Measurements from ENCODE around the gene SOCS3. TPM values are rescaled to one million over a fixed set of nuclear protein-coding genes. Genes with fewer than 3 reads are reported as not detected.
A peak's percentile ranks its signal among the peaks of the same experiment; 100 is the strongest.

Gene SOCS3
- polyA plus RNA-seq, 1 experiment = 15.3 TPM

DNA sequence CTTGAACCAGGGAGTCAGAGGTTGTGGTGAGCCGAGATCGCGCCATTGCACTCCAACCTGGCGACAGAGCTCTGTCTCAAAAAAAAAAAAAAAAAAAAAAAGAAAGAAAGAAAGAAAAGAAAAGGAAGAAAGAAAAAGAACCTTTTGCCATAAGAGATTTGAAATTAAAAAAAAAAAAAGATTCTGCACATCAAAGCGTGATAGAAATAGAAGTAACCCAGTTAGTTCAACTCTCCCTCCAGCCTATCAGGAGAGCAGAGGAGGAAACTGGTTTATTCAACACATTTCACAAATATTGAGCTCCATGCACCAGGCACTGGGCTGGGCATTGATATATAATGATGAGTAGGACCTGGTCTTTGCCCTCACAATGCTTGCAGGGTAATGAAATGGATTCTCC is 2.4 kb upstream of the SOCS3 start:
- H3K27ac ChIP-seq (ENCODE audit: low read depth, low read length) = no peak overlapping the region
- no peaks in the 10 kb centered on the region for H3K27me3 ChIP-seq (ENCODE audit: control insufficient read depth, insufficient read depth, low read length)
- CTCF ChIA-PET = interaction anchor here (0.6 to 4.4 kb wide), 7 partner anchors 7 to 112 kb away, joined by 4 to 58 read pairs (median 8); no protein-coding TSS in a partner anchor
- H3K9me3 ChIP-seq (ENCODE audit: control insufficient read depth, insufficient read depth, low read length) = peaks cover 4% of the 10 kb centered on the region; the same call in 1 of the 2 replicates
- no peak overlapping the region for H3K4me3 ChIP-seq (ENCODE audit: low read depth, low read length)
- TF ChIP-seq, protein P1, sequence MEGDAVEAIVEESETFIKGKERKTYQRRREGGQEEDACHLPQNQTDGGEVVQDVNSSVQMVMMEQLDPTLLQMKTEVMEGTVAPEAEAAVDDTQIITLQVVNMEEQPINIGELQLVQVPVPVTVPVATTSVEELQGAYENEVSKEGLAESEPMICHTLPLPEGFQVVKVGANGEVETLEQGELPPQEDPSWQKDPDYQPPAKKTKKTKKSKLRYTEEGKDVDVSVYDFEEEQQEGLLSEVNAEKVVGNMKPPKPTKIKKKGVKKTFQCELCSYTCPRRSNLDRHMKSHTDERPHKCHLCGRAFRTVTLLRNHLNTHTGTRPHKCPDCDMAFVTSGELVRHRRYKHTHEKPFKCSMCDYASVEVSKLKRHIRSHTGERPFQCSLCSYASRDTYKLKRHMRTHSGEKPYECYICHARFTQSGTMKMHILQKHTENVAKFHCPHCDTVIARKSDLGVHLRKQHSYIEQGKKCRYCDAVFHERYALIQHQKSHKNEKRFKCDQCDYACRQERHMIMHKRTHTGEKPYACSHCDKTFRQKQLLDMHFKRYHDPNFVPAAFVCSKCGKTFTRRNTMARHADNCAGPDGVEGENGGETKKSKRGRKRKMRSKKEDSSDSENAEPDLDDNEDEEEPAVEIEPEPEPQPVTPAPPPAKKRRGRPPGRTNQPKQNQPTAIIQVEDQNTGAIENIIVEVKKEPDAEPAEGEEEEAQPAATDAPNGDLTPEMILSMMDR (IDR thresholded peaks at IDR 0.05; ENCODE audit: low read depth, low read length) = no peak
- POLR2A ChIA-PET = interaction anchor here (0.6 to 0.7 kb wide), 3 partner anchors 12 to 41 kb away, joined by 3 to 8 read pairs (median 5); no protein-coding TSS in a partner anchor
- no peak for DNase-seq (ENCODE audit: low read depth, low spot score)

DNA sequence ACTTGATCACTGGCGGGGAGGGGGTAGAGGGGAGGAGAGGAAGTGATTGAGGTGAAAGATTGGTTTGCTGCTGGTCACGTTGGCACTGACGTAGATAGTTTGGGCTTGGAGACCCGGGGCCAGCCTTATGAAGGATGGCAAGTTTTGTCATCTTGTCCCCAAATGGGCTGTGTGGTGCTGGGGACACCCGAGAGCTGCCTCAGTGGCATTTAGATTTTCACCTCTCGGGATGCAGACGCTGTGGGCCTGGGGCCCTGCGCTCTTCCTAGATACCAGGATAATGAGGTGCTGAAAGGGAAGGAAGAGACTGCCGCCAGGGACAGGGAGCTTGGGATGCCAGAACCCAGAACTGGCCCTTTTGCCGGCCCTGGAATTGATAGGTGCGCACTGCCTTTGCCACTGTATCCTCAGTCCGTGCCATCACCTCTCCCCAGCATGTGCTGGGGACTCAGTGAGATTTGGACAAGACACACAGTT is 1.4 kb upstream of the SOCS3 start:
- CTCF ChIA-PET = interaction anchor here (0.7 to 4.4 kb wide), 26 partner anchors 8 to 348 kb away, joined by 3 to 58 read pairs (median 6); partner anchors contain the start of gene PGS1
- H3K27ac ChIP-seq (ENCODE audit: low read depth, low read length) = no peak overlapping the region
- DNase-seq (ENCODE audit: low read depth, low spot score) = no peak
- TF ChIP-seq, protein P1 (IDR thresholded peaks at IDR 0.05; ENCODE audit: low read depth, low read length) = no peak
- POLR2A ChIA-PET = interaction anchor here (0.6 to 3.9 kb wide), 9 partner anchors 10 to 72 kb away, joined by 3 to 32 read pairs (median 11); no protein-coding TSS in a partner anchor
- no peak overlapping the region for H3K4me3 ChIP-seq (ENCODE audit: low read depth, low read length)
- no peaks in the 10 kb centered on the region for H3K27me3 ChIP-seq (ENCODE audit: control insufficient read depth, insufficient read depth, low read length)
- peaks cover 4% of the 10 kb centered on the region; the same call in 1 of the 2 replicates for H3K9me3 ChIP-seq (ENCODE audit: control insufficient read depth, insufficient read depth, low read length)

DNA sequence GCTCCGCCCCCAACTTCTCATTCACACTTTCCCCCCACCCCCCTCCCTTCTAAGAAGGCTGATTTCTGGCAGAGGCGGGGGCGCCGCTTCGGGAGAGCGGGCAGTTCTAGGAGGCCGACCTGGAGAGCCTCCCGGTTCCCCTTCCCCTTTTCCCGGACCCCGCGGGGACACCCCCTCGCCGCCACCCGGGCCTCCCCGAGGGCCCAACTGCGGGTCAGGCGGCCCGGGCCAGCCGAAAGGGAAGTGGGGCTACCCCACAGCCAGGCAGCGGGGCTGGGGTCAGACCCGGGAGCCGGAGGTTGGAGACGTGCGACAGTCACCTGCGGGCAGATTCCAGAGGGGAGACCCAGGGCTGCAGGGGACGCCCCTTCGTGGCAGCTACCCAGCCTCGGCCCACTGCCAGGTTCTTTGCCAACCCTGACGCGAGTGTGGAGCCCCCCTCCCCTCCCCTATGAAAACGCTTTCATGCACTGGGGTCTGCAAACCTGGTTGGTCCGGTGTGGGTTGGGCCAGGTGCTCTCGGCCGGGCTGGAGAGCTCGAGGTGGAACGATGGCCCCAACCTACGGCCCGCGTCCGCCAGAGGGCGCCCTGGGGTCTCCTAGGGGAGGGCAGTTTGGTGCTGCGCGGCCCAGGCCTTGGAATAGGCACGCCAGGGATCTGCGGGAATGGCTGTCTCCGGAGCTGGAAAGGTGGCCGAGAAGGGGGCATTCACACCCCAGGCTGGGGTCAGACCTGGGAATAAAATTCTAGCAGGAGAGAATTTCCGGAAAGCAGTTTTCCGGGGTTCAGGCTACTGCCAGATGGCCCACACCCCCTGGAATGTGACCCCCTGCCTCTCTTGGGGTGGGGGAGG is 721 bp upstream of the SOCS3 start:
- CTCF ChIA-PET = interaction anchor here (0.6 to 4.4 kb wide), 28 partner anchors 9 to 348 kb away, joined by 3 to 58 read pairs (median 5); partner anchors contain the start of genes PGS1 and TK1
- peaks cover 4% of the 10 kb centered on the region; the same call in 1 of the 2 replicates for H3K9me3 ChIP-seq (ENCODE audit: control insufficient read depth, insufficient read depth, low read length)
- peak overlapping the region; percentile 73 for H3K27ac ChIP-seq (ENCODE audit: low read depth, low read length)
- TF ChIP-seq, protein P1 (IDR thresholded peaks at IDR 0.05; ENCODE audit: low read depth, low read length) = peak; percentile 90
- DNase-seq (ENCODE audit: low read depth, low spot score) = peak; percentile 63
- POLR2A ChIA-PET = interaction anchor here (0.6 to 3.9 kb wide), 23 partner anchors 9 to 109 kb away, joined by 3 to 32 read pairs (median 4); no protein-coding TSS in a partner anchor
- H3K4me3 ChIP-seq (ENCODE audit: low read depth, low read length) = peak overlapping the region; percentile 59
- no peaks in the 10 kb centered on the region for H3K27me3 ChIP-seq (ENCODE audit: control insufficient read depth, insufficient read depth, low read length)

DNA sequence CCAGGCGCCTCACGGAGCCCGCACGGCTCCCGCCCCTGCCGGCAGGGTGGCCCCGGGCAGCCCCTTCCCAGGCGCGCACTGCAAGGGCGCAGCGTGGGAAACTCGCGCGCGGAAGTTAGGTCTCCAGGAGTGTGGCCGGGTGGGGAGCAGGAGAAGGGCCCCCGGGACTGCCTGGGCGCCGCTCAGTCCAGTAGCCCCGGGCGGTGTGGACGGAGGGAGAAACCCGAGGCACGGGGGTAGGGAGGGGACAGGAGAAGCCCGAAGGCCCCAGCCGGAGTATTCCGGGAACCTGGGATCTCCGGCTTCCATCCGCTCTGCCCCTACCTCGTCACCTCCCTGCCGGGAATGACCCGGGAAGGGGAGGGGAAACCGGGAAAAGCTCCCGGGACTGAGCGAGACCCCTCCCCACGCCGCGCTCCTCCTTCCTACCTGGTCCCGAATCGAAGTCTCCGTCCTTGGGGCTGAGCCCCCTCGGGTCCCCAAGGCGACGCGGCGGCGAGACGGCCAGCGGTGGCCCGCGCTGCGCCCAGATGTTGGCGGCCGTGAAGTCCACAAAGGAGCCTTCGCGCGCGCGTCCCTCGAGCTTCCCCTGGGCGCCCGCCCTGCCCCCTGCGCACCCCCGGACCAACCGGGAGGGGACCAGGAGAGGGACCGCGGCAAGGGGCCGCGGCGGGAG is 418 bp downstream of the SOCS3 start:
- DNase-seq (ENCODE audit: low read depth, low spot score) = no peak
- Histone ChIP-seq H3K27ac (ENCODE audit: low read depth, low read length) (peak overlapping the region; percentile 82), H3K4me3 (ENCODE audit: low read depth, low read length) (peak overlapping the region; percentile 87), H3K9me3 (ENCODE audit: control insufficient read depth, insufficient read depth, low read length) (peaks cover 4% of the 10 kb centered on the region; the same call in 1 of the 2 replicates), H3K27me3 (ENCODE audit: control insufficient read depth, insufficient read depth, low read length) (no peaks in the 10 kb centered on the region)
- POLR2A ChIA-PET = interaction anchor here (0.6 to 3.9 kb wide), 24 partner anchors 8 to 382 kb away, joined by 3 to 32 read pairs (median 4); no protein-coding TSS in a partner anchor
- TF ChIP-seq, protein P1 (IDR thresholded peaks at IDR 0.05; ENCODE audit: low read depth, low read length) = no peak
- CTCF ChIA-PET = interaction anchor here (0.6 to 4.4 kb wide), 6 partner anchors 14 to 85 kb away, joined by 3 to 58 read pairs (median 14); no protein-coding TSS in a partner anchor
